Measurements from ENCODE around the gene KCTD16.

Gene KCTD16

DNA sequence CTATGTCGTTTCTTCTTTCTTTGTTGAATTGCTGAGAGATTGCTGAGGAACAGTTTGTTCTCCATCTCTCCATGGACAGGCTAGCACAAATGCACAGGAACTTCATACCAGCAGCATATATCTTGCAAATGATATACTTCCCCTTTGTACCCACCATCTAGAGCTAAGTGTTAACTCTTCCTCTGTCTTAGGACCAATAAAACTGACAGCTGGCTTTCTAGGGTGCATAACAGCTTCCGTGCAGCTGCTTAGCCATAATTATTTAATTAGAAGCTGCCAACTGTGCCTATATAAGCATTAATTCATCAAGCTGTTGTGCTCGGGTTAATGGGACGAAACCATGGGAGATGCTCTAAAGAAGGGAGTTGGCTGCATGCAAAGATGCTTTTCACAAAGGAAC is 38.7 kb downstream of the KCTD16 start:
- H2AFZ ChIP-seq (ENCODE audit: low read depth, low read length): no peak overlapping the region
- no peaks in the 10 kb centered on the region for H4K20me1 ChIP-seq (ENCODE audit: insufficient read depth, low read length)
- no peaks in the 10 kb centered on the region for H3K79me2 ChIP-seq (ENCODE audit: insufficient read depth, low read length)
- H3K4me1 ChIP-seq (ENCODE audit: insufficient read depth, low read length): no peaks in the 10 kb centered on the region
- TF ChIP-seq, protein P1, sequence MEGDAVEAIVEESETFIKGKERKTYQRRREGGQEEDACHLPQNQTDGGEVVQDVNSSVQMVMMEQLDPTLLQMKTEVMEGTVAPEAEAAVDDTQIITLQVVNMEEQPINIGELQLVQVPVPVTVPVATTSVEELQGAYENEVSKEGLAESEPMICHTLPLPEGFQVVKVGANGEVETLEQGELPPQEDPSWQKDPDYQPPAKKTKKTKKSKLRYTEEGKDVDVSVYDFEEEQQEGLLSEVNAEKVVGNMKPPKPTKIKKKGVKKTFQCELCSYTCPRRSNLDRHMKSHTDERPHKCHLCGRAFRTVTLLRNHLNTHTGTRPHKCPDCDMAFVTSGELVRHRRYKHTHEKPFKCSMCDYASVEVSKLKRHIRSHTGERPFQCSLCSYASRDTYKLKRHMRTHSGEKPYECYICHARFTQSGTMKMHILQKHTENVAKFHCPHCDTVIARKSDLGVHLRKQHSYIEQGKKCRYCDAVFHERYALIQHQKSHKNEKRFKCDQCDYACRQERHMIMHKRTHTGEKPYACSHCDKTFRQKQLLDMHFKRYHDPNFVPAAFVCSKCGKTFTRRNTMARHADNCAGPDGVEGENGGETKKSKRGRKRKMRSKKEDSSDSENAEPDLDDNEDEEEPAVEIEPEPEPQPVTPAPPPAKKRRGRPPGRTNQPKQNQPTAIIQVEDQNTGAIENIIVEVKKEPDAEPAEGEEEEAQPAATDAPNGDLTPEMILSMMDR (IDR thresholded peaks at IDR 0.05; ENCODE audit: borderline replicate concordance, extremely low read depth, low read length, poor library complexity, severe bottlenecking): no peak
- TF ChIP-seq EZH2 (IDR thresholded peaks at IDR 0.05; ENCODE audit: borderline replicate concordance, low read depth, low read length, severe bottlenecking): no peak
- no peak overlapping the region for H3K4me3 ChIP-seq (ENCODE audit: low read depth in 1 of 2, low read length in 2 of 2)
- peaks cover 33% of the 10 kb centered on the region for H3K27me3 ChIP-seq (ENCODE audit: insufficient read depth, low read length, poor library complexity)
- no peak overlapping the region for H3K4me2 ChIP-seq (ENCODE audit: insufficient read depth, low read length)
- no peaks in the 10 kb centered on the region for H3K9me3 ChIP-seq (ENCODE audit: insufficient read depth, low read length, severe bottlenecking)
- ATAC-seq (ENCODE audit: insufficient read depth, low read depth) (no peak), DNase-seq (no peak)
- H3K27ac ChIP-seq (ENCODE audit: low read length): no peak overlapping the region
- H3K9ac ChIP-seq (ENCODE audit: low read depth, low read length): no peak overlapping the region
- no peaks in the 10 kb centered on the region for H3K36me3 ChIP-seq (ENCODE audit: insufficient read depth, low read length)

DNA sequence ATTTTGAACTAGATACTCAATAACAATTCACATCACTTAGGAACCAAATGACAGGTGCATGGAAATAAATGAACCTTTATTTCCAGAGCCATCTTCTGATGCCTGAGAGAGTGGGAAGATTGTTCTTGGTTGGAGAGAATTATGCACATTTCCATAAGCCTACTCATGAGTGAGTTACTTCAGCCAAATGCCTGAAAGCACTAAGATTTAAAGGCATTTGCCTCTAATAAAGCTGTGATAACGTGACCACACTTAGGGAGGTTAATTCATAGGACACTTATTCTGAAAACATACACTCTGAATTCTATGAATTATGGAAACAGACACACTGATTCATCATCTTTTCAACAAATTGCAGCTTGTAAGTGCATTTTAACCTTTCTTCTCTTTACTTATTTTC is 40.0 kb downstream of the KCTD16 start:
- no peak for TF ChIP-seq EZH2 (IDR thresholded peaks at IDR 0.05; ENCODE audit: borderline replicate concordance, low read depth, low read length, severe bottlenecking)
- TF ChIP-seq, protein P1 (IDR thresholded peaks at IDR 0.05; ENCODE audit: borderline replicate concordance, extremely low read depth, low read length, poor library complexity, severe bottlenecking): no peak
- DNase-seq: no peak

DNA sequence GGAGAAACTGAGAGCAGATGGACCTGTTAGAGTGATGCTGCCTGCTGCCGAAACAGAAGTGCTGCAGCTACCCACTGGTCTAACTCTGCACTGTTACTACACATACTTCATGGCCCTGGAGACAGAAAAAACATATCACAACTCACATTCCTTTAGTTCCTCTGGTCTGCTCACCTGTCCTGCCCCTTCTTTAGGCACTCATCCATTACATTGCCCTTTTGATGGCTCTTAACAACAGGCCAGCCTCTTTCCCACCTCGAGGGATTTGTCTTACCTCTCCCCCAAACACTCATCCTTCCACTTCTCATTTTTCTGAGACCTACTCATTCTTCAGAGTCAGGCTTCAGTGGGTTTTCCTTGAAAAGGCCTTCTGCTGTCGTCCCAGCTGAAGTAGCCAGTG is 49.2 kb downstream of the KCTD16 start:
- no peak for DNase-seq
- Histone ChIP-seq H3K9me3 (ENCODE audit: insufficient read depth, low read length, severe bottlenecking) (no peaks in the 10 kb centered on the region), H3K4me1 (ENCODE audit: insufficient read depth, low read length) (no peaks in the 10 kb centered on the region), H3K36me3 (ENCODE audit: insufficient read depth, low read length) (no peaks in the 10 kb centered on the region), H3K79me2 (ENCODE audit: insufficient read depth, low read length) (no peaks in the 10 kb centered on the region), H3K4me3 (ENCODE audit: low read depth in 1 of 2, low read length in 2 of 2) (no peak overlapping the region), H3K27me3 (ENCODE audit: insufficient read depth, low read length, poor library complexity) (peaks cover 4% of the 10 kb centered on the region), H3K9ac (ENCODE audit: low read depth, low read length) (no peak overlapping the region), H3K27ac (ENCODE audit: low read length) (no peak overlapping the region), H3K4me2 (ENCODE audit: insufficient read depth, low read length) (no peak overlapping the region), H2AFZ (ENCODE audit: low read depth, low read length) (no peak overlapping the region), H4K20me1 (ENCODE audit: insufficient read depth, low read length) (no peaks in the 10 kb centered on the region)
- TF ChIP-seq EZH2 (IDR thresholded peaks at IDR 0.05; ENCODE audit: borderline replicate concordance, low read depth, low read length, severe bottlenecking): no peak
- TF ChIP-seq, protein P1 (IDR thresholded peaks at IDR 0.05; ENCODE audit: borderline replicate concordance, extremely low read depth, low read length, poor library complexity, severe bottlenecking): no peak
- no peak for ATAC-seq (ENCODE audit: insufficient read depth, low read depth)

More for the DNA sequence above, 40.0 kb downstream of the KCTD16 start:
- no peak overlapping the region for H3K9ac ChIP-seq (ENCODE audit: low read depth, low read length)
- ATAC-seq (ENCODE audit: insufficient read depth, low read depth): no peak
- no peaks in the 10 kb centered on the region for H4K20me1 ChIP-seq (ENCODE audit: insufficient read depth, low read length)
- H3K4me3 ChIP-seq (ENCODE audit: low read depth in 1 of 2, low read length in 2 of 2): no peak overlapping the region
- H2AFZ ChIP-seq (ENCODE audit: low read depth, low read length): no peak overlapping the region
- peaks cover 33% of the 10 kb centered on the region for H3K27me3 ChIP-seq (ENCODE audit: insufficient read depth, low read length, poor library complexity)
- no peaks in the 10 kb centered on the region for H3K9me3 ChIP-seq (ENCODE audit: insufficient read depth, low read length, severe bottlenecking)
- H3K79me2 ChIP-seq (ENCODE audit: insufficient read depth, low read length): no peaks in the 10 kb centered on the region
- no peak overlapping the region for H3K4me2 ChIP-seq (ENCODE audit: insufficient read depth, low read length)
- H3K27ac ChIP-seq (ENCODE audit: low read length): no peak overlapping the region
- H3K4me1 ChIP-seq (ENCODE audit: insufficient read depth, low read length): no peaks in the 10 kb centered on the region
- H3K36me3 ChIP-seq (ENCODE audit: insufficient read depth, low read length): no peaks in the 10 kb centered on the region
